Astrocyte of the spinal cord (primary cell): ENCODE data around the gene CACNA1H.

Source experiments
- DNase-seq: peaks from one replicate; pipeline ENCODE4 v3.0.0; 2011; ENCODE audit warnings: low read depth, low spot score
- H3K4me3 ChIP-seq: 2 replicates; pipeline ENCODE4 v1.5.1; 2011; ENCODE audit warnings: low read depth, mild to moderate bottlenecking, low read length, moderate library complexity
- CTCF ChIP-seq: IDR thresholded peaks from 2 replicates; pipeline ENCODE4 v1.5.1; 2012; ENCODE audit warnings: low read depth, mild to moderate bottlenecking, low read length, inconsistent platforms
- in situ Hi-C: cut with HindIII; loops from 2 replicates; pipeline ENCODE4 v1.10.0; 2017; ENCODE audit warnings: low sequenced_read_pairs

CACNA1H gene

GRCh38 chr16:1137604-1138003 is 15.3 kb upstream of the CACNA1H start:
- in situ Hi-C loops = no loop called here
- no peak overlapping the region for H3K4me3 ChIP-seq
- no peak for DNase-seq
- TF ChIP-seq CTCF = no peak

GRCh38 chr16:1140582-1141162 is 12.2 kb upstream of the CACNA1H start:
- no peak overlapping the region for H3K4me3 ChIP-seq
- in situ Hi-C loops = no loop called here
- no peak for TF ChIP-seq CTCF
- DNase-seq = no peak

- no peak for TF ChIP-seq CTCF
- no peak overlapping the region for H3K4me3 ChIP-seq
- in situ Hi-C loops = no loop called here
- no peak for DNase-seq
Observed at GRCh38 chr16:1141191-1141590, 11.7 kb upstream of the CACNA1H start.

GRCh38 chr16:1141716-1142115 is 11.2 kb upstream of the CACNA1H start:
- TF ChIP-seq CTCF = no peak
- in situ Hi-C loops = no loop called here
- H3K4me3 ChIP-seq = no peak overlapping the region
- DNase-seq = no peak

- no peak for DNase-seq
- TF ChIP-seq CTCF = no peak
- in situ Hi-C loops = no loop called here
- H3K4me3 ChIP-seq = no peak overlapping the region
Observed at GRCh38 chr16:1142911-1143310, 10.0 kb upstream of the CACNA1H start.

- H3K4me3 ChIP-seq = no peak overlapping the region
- DNase-seq = no peak
- no peak for TF ChIP-seq CTCF
- in situ Hi-C loops = no loop called here
Observed at GRCh38 chr16:1143761-1144450, 9.0 kb upstream of the CACNA1H start.
